Stimulated activated CD8-positive, alpha-beta memory T cell treated with anti-CD3 and anti-CD28 coated beads, Interleukin-15, amount 100 ng/mL, for 48 hours (primary cell): Measurements from ENCODE around the gene KCNC4.

Experiments used
- DNase-seq, 2 donors: peaks; one replicate each; pipeline ENCODE4 v3.0.0-alpha.2; 2020; ENCODE audit warnings: low read depth in 2 of 2

Gene KCNC4

GRCh38 chr1:110209715-110210603, at the start of gene KCNC4:
Gene KCNC4 (plus strand): TSS chr1:110210314. CDS start chr1:110211500, 1,186 bp downstream.
- DNase-seq: peak; percentile 88 to 89

- DNase-seq: no peak
These were observed 49.5 kb upstream of the KCNC4 start for GRCh38 chr1:110160538-110161100.

DNA sequence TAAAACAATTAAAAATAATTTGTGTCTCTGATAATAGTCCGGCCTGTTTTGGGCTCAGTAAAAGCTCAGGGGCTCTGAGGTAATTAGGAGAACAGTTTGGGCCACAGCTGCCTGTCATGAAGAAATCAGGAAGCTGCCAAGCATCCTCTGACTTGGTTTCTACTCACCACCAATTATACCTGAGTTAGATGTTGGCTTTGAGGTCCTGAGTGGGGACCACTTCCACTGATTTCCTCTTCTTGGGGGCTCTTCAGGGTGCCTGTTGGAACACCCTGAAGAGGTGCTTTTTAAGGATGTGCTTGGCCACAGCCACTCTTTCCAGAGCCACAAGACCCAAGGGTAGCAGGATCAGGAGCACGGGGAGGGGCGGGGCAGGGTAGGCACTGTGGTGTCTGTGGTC, 48.9 kb upstream of the KCNC4 start:
- no peak for DNase-seq

DNA sequence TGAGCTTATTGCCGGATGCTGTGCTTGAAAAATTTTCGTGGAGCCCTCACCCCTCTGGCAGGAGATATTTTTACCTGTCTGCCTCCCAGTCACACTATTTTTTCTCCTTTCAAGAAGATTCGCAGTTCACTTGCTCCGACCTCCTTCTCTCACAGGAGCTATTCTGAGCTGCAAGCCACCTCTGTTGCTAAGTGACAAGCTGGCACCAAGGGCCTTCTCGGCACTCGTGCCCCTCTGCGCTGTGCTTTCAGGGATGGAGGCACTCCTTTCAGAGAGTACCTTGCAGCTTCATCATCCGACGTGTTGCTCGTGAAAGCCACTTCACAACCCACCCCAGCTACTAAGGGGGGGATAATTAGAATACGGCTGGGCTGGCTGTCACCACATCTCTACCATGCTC, 48.3 kb upstream of the KCNC4 start:
- DNase-seq: no peak

- DNase-seq: no peak
These were observed 46.5 kb upstream of the KCNC4 start for GRCh38 chr1:110163591-110163990.

- DNase-seq: no peak
These were observed 45.3 kb upstream of the KCNC4 start for GRCh38 chr1:110164725-110165350.

DNA sequence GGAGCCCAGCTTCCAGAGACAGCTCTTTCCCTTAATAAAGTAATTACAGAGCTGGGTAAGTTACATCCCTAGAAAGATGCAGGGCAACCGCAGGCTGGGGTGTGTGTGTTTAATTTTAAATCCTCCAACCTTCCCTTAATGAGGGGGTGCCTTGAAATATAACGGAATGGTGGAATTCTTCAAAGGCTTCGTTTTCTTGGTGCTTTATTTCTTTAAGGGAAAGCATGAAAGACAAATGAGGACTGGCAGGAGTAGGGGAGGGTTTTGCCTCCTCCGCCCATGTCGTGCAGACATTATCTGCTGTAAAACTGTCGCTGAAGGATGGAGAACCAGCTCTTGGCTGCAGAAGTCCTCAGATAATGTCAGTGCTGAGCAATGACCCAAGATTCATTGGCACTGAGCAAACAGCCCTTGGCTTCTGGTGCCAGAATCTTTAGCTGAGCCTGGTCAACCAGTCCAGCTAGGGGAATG, 44.3 kb upstream of the KCNC4 start:
- no peak for DNase-seq

- no peak for DNase-seq
These were observed 43.3 kb upstream of the KCNC4 start for GRCh38 chr1:110166861-110167260.

GRCh38 chr1:110170766-110171733, 39.1 kb upstream of the KCNC4 start:
- DNase-seq: no peak

DNA sequence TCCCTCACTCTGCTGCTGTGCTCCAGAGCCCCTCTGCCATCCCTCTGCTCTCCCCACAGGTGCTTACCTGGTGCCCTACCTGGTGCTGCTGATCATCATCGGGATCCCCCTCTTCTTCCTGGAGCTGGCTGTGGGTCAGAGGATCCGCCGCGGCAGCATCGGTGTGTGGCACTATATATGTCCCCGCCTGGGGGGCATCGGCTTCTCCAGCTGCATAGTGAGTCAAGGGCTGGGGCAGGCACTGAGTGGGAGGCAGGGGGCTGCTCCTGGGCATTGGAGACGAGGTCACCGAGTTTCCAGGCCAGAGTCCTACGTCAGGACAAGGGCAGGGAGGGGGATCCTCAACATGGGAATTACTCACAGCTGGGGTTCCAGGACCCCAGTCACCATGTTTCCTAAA, 38.1 kb upstream of the KCNC4 start:
- DNase-seq: no peak

GRCh38 chr1:110173466-110174105, 36.5 kb upstream of the KCNC4 start:
- DNase-seq: no peak

GRCh38 chr1:110174961-110175360, 35.2 kb upstream of the KCNC4 start:
- no peak for DNase-seq

- DNase-seq: no peak
These were observed 33.7 kb upstream of the KCNC4 start for GRCh38 chr1:110176299-110176956.

DNA sequence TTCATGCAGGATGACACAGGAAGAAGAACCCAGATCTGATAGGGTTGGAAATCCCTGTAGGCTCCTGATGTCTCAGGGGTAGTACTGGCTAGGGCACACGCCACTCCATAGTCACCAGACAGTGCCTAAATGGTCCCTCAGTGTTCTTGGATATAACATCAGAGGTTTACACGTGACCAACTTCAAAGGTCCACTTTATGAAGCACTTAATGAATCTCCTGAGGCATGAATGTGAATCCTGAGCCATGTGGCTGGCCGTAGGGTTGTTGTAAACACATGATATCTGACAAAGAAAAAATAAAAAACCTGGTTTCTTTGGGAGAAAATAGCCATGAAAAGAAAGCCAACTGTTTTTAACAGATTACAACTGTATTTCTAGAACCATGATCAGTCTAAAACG, 32.3 kb upstream of the KCNC4 start:
- DNase-seq: no peak

DNA sequence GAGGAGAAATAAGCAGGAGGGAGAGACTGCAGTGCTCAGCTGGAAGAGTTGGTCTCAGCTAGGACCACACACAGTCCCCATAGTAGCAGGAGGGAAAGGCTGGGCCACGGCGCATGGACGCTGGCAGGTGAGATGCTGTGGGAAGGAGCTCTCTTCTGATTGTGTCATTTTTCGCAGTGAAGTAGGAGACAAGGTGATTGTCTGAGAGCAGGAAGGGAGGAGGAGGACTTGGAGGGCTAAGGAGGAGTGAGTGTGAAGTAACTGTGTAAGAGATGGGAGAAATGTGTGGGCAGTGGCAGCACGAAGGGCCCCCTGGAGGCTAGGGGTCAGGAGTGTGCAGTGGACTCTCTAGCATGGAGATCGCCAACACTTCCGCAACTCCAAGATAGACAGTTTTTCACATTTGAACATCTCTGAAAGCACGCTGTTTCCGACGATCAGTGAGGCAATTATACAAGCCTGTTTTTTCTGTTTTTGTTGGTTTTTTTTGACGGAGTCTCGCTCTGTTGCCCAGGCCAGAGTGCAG, 26.4 kb upstream of the KCNC4 start:
- DNase-seq: no peak

GRCh38 chr1:110184446-110184845, 25.7 kb upstream of the KCNC4 start:
- DNase-seq: no peak

GRCh38 chr1:110185181-110185580, 24.9 kb upstream of the KCNC4 start:
- DNase-seq: no peak

DNA sequence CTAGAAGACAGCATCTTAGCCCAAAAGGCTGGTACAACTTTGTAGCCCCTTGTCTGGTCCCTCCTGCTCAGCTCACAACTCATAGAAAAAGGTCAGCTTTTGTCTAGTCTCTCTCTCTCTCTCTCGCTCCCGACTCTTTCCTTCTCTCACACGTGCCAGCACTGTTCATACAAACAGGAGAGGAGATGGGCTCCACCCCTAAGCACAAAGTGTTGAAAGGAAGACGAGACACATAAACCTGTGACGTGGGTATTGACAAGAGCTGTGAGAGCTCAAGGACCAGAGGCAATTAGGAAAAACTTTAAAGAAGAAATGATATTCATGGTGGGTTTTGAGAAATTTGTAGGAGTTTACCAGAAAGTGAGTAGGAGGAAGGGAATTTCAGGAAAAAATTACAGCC, 23.6 kb upstream of the KCNC4 start:
- no peak for DNase-seq

DNA sequence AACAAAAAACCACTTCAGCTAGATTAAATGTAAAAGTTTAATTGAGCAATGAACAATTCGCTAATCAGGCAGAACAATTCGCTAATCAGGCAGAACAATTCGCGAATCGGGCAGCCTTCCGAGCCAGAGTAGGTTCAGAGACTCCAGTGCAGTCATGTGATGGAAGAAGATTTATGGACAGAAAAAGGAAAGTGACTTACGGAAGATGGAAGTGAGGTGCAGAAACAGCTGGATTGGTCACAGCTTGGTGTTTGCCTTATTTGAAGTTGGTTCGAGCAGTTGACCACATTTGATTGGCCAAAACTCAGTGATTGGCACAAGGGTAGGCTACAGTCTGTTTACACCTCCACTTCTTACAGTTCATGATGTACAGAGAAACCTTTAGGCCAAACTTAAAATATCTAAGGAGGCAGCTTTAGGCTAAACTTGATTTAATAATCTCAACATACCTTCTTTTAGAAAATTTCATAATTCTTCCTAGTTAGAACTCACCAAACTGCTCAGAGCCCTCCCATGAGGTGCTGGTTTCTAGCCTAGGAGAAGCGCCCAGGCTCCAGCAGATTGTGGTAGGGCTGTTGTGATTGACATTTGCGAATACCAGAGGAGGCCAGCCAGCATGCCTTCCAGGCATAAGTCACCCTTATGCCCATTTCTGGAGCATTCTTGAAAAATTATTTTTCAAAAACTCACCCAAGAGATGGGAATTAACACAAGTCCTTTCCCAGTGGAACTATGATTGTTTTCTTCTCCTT, 22.8 kb upstream of the KCNC4 start:
- no peak for DNase-seq
